BE2C (cell line): ENCODE measurements around the gene APOB.

ENCODE experiments used
- DNase-seq: peaks from one replicate; pipeline ENCODE4 v3.0.0-alpha.2; 2020
- H3K27me3 ChIP-seq: fragments of 250-450 bp; sonication (Bioruptor Pico); 2 replicates; pipeline ENCODE4 v1.5.1; 2020; ENCODE audit warnings: mild to moderate bottlenecking
- H3K36me3 ChIP-seq: fragments of 250-450 bp; sonication (Bioruptor Pico); 2 replicates; pipeline ENCODE4 v1.5.1; 2020; ENCODE audit warnings: mild to moderate bottlenecking
- H3K4me1 ChIP-seq: fragments of 250-450 bp; sonication (Bioruptor Pico); 2 replicates; pipeline ENCODE4 v1.5.1; 2020
- H3K4me3 ChIP-seq: 2 replicates; pipeline ENCODE4 v1.5.1; 2011; ENCODE audit warnings: low read depth, low read length
- H3K9me3 ChIP-seq: fragments of 250-450 bp; sonication (Bioruptor Pico); 2 replicates; pipeline ENCODE4 v1.5.1; 2020
- TF ChIP-seq, protein P1 (sequence below): IDR thresholded peaks from 2 replicates; pipeline ENCODE4 v1.5.1; 2012; ENCODE audit warnings: mild to moderate bottlenecking, low read depth, low read length

The APOB gene

GRCh38 chr2:21014364-21015280 lies 29.3 kb downstream of the APOB start:
- no peak for DNase-seq
- no peaks in the 10 kb centered on the region for H3K36me3 ChIP-seq
- no peaks in the 10 kb centered on the region; the same call in 1 of the 2 replicates for H3K27me3 ChIP-seq
- TF ChIP-seq, protein P1, sequence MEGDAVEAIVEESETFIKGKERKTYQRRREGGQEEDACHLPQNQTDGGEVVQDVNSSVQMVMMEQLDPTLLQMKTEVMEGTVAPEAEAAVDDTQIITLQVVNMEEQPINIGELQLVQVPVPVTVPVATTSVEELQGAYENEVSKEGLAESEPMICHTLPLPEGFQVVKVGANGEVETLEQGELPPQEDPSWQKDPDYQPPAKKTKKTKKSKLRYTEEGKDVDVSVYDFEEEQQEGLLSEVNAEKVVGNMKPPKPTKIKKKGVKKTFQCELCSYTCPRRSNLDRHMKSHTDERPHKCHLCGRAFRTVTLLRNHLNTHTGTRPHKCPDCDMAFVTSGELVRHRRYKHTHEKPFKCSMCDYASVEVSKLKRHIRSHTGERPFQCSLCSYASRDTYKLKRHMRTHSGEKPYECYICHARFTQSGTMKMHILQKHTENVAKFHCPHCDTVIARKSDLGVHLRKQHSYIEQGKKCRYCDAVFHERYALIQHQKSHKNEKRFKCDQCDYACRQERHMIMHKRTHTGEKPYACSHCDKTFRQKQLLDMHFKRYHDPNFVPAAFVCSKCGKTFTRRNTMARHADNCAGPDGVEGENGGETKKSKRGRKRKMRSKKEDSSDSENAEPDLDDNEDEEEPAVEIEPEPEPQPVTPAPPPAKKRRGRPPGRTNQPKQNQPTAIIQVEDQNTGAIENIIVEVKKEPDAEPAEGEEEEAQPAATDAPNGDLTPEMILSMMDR = no peak
- H3K4me3 ChIP-seq = no peak overlapping the region
- H3K4me1 ChIP-seq = no peaks in the 10 kb centered on the region
- no peaks in the 10 kb centered on the region for H3K9me3 ChIP-seq

GRCh38 chr2:21013043-21013816 lies 30.6 kb downstream of the APOB start:
- Histone ChIP-seq H3K9me3 (no peaks in the 10 kb centered on the region), H3K27me3 (no peaks in the 10 kb centered on the region; the same call in 1 of the 2 replicates), H3K36me3 (no peaks in the 10 kb centered on the region), H3K4me3 (no peak overlapping the region), H3K4me1 (no peaks in the 10 kb centered on the region)
- TF ChIP-seq, protein P1 = no peak
- DNase-seq = no peak

DNA sequence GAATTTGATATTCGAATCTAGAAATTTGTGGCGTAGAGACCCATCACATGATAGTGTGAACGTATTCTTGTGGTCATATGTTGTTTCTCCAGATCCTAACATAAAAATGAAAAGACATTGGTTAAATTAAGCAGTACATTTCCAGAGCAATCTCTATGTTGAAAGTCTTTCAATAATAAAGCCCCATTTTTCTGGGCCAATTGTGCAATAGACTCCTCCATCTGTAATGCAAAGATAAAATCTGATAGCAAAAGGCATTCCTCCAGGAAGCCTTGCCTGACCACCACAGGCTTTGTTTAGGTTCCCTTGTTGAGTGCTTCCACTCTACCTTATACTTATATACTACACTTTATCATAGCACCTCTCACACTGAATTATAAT lies 31.3 kb downstream of the APOB start:
- DNase-seq = no peak
- Histone ChIP-seq H3K9me3 (no peaks in the 10 kb centered on the region), H3K4me3 (no peak overlapping the region), H3K4me1 (no peaks in the 10 kb centered on the region), H3K36me3 (no peaks in the 10 kb centered on the region), H3K27me3 (no peaks in the 10 kb centered on the region; the same call in 1 of the 2 replicates)
- TF ChIP-seq, protein P1 = no peak

DNA sequence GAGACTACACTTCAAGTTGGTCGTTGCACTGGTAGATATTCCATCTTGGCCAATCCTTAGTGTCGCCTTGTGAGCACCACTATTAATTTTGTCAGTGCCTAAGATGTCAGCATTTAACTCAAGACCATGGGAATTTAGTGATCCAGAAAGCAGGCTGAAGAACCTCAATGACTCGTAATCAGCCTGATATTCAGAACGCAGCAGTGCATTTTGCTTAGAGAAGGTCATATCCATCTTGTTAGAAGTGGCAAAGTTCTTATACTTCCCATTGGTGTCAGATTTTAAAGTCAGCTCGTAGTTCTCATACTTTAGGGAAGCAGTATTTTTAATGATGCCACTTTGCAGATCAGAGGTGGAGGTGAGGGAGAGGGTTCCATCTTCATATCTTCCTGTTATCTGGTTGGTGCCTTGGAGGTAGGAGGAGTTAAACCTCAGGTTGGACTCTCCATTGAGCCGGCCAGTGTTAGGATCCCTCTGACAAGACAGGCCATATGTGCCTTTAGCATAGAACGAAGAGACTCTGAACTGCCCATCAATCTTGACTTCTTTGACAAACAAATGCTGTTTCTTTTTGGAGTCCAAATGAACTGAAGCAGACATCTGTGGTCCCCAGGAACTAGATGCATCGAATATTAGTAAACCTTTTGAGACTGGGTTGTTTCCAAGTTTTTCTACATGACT lies 31.9 kb downstream of the APOB start:
- no peaks in the 10 kb centered on the region; the same call in 1 of the 2 replicates for H3K27me3 ChIP-seq
- DNase-seq = no peak
- no peaks in the 10 kb centered on the region for H3K36me3 ChIP-seq
- no peak overlapping the region for H3K4me3 ChIP-seq
- TF ChIP-seq, protein P1 = no peak
- no peaks in the 10 kb centered on the region for H3K9me3 ChIP-seq
- no peaks in the 10 kb centered on the region for H3K4me1 ChIP-seq

GRCh38 chr2:21011453-21011852 lies 32.4 kb downstream of the APOB start:
- TF ChIP-seq, protein P1 = no peak
- Histone ChIP-seq H3K27me3 (no peaks in the 10 kb centered on the region; the same call in 1 of the 2 replicates), H3K4me1 (no peaks in the 10 kb centered on the region), H3K4me3 (no peak overlapping the region), H3K9me3 (no peaks in the 10 kb centered on the region), H3K36me3 (no peaks in the 10 kb centered on the region)
- DNase-seq = no peak
